NCI-H2107 treated with DMSO at 0.1 percent for 48 hours (cell line): Measurements from ENCODE around the gene EXOSC10.

ENCODE experiments used
- DNase-seq: peaks from one replicate; lab custom pipeline; 2025; ENCODE audit not compliant: unreplicated experiment; lab: John Stamatoyannopoulos, UW

Gene EXOSC10

DNA sequence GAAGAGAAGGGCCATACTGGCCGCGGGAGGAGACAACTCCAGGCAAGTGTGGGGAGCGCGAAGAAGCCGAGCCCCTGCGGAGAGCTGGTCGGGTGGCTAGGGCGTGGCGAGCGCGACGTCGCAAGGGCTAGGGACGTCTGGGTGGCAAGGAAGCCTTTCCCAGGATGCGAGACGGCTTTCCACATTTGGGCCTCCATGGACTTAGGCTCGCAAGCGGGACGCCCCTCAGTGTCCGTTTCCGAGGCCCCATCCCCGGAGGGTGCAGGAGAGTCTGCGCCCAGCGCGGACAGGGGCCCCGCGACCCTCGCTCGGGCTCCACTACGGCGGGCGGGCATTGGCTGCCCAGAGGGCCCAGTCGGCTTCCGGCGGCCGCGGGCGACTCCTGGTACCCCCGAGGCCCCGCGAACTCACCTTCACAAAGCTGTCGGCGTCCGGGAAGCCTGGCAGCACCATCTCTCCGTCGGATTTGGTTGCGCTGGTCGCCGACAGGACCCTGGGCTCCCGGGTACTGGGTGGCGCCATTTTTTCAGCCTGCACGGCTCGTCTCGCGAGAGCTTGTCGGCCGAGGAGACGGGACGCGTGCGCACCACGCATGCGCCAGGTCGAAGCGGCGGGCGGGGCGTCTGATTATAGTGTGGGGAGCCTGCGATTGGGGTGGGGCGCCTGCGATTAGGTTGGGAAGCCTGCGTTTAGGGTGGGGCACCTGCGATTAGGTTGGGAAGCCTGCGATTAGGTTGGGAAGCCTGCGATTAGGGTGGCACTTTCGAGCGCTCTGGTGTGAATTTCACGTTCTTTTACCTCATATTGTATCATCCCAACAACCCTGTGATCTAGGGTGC lies at the start of gene EXOSC10:
TSS of gene EXOSC10 (minus strand) at position 560 of the 839 bp plus-strand sequence. CDS start at position 522, 38 bp downstream.
- DNase-seq: peak; percentile 52

- no peak for DNase-seq
These were observed 47.6 kb upstream of the EXOSC10 start for GRCh38 chr1:11147197-11147770.

DNA sequence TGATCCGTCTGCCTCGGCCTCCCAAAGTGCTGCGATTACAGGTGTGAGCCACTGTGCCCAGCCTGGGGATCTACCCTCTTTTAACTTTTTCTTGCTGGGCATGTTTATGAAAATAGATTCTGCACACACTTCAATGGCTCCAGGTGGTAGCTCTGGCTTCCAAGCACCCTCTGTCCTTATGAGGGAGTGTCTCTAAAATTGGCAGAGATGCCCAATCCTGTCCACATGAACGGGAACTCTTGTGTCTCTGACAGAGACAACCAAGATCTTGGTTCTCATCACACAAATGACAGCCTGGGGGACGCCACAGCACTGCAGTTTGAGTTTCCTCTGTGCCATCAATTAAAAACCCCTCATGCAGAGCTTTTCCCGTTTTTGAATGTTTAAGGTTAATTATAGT lies 46.1 kb upstream of the EXOSC10 start:
- DNase-seq: no peak

GRCh38 chr1:11144570-11145256 lies 45.0 kb upstream of the EXOSC10 start:
- no peak for DNase-seq

DNA sequence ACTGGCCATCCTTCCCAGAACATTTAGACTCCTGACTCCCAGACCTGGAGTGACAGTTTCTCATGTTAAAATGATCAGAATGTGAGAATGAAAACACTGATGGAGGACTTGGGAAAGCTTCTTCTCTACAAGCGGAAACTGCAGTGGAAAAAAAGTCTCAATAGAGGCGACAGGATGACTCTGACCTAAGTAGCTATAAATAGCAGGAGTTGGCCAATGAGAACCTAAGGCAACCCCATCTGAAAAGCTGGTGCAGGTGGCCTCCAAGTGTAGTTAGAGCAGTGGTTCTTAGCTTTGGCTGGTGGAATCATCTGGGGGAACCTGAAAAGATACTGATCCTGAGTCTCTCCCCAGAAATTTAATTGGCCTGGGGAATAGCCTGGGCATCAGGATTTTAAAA lies 44.2 kb upstream of the EXOSC10 start:
- no peak for DNase-seq

- no peak for DNase-seq
These were observed 43.7 kb upstream of the EXOSC10 start for GRCh38 chr1:11143401-11143800.

GRCh38 chr1:11142618-11143391 lies 43.1 kb upstream of the EXOSC10 start:
- no peak for DNase-seq

DNA sequence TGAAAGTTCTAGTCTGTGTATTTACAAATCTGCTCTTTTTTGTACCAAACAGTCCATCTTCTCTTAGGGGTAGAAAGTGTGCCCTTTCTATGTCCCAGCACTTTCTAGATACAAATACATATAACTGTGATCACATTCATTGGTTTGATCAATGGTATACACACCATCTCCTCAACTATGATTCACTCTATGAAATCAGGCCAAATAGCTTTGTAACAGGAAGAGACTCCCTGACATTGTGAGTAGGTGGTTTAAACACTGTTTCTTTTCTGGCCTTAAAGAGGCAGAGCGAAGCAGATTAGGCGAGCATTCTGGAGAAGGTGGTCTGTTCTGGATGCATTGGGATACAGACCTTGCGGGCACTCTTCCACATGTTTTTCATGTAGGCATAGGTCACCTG lies 39.3 kb upstream of the EXOSC10 start:
- no peak for DNase-seq

DNA sequence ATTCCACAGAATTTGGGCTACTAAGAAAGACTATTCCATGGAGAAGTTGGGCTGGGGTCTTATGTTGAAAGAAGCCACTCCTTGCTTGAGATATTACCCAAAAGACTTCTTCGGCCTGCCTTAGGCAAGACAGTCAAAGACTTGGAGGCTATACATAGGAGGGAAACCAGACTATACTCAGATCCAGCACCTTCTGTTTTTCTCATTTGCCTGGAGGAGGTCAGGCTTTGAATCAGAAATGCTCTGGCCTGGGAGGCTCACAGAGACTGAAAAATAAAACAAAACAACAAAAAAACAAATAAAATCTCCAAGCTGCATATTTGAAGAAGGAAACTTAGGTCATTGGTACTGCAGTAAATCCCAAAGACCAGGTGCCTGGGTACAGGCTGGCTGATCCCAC lies 38.4 kb upstream of the EXOSC10 start:
- no peak for DNase-seq

- DNase-seq: no peak
These were observed 35.2 kb upstream of the EXOSC10 start for GRCh38 chr1:11134898-11135266.

DNA sequence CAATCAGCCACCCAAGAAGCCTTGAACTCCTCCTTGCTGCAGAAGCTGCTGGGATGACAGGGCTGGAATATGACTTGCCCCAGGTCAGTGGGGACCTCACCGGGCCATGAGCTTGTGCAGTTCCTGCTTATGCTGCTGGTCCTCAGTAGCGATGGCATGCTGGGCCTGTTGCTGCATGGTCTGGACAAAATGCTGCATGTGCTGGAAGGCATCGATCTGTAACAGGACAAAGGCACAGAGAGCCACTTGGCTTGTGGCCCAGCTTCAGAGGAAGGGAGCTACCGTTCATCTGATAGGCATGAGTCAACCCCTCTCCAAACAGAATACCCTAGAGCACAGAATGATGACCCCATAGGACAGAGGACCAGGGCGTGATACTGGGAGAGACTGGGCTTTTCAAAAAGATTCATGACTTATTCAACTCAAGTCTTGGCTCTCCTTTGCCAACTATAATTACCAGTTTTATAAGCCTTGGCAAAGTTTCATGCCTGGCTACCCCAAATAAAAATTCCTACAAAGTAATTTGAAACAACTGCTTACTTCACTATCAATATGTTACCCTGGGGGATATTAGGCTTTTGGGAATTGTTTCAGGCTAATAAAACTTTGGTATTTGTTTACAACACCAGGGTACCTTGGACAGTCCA lies 34.7 kb upstream of the EXOSC10 start:
- no peak for DNase-seq

- DNase-seq: no peak
These were observed 33.1 kb upstream of the EXOSC10 start for GRCh38 chr1:11132563-11133293.

DNA sequence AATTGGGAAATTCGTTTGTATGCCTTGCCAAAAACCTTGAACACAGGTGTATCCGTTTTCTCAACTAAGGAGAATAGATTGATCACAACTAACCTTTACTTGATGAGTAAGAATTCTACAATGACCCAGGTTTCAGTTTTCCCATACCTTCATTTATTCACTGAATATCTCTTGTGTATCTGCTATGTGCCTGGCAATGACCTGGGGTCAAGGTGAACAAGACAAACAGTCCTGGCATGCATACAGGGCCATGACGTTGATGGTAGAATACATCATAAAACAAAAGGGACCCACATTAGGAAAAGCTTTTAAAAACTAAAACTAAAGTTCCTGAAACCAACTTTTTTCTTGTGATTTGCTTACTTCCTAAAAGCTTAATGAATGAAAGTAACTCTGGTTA lies 32.1 kb upstream of the EXOSC10 start:
- DNase-seq: no peak

GRCh38 chr1:11130406-11130805 lies 30.7 kb upstream of the EXOSC10 start:
- no peak for DNase-seq

GRCh38 chr1:11129649-11130390 lies 30.2 kb upstream of the EXOSC10 start:
- no peak for DNase-seq

DNA sequence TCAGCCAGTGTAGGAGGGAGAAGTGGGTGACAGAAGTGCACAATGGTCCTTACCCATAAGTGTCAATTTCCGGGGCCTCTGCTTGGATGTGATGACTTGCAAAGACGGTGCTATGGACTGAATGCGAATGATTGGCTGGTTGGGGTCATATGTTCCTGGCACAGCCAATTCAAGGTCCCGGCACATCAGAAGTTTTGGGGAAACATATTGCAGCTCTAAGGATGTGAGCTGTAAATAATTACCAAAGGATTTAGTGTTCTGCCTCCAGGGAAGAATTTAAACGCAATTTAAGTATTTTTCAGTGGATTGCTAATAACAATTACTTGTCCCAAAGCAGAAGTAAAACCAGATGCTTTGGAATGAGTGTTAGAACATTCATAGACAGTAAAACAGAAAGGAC lies 26.9 kb upstream of the EXOSC10 start:
- no peak for DNase-seq

- no peak for DNase-seq
These were observed 26.3 kb upstream of the EXOSC10 start for GRCh38 chr1:11125931-11126330.

- DNase-seq: no peak
These were observed 25.3 kb upstream of the EXOSC10 start for GRCh38 chr1:11124965-11125364.

DNA sequence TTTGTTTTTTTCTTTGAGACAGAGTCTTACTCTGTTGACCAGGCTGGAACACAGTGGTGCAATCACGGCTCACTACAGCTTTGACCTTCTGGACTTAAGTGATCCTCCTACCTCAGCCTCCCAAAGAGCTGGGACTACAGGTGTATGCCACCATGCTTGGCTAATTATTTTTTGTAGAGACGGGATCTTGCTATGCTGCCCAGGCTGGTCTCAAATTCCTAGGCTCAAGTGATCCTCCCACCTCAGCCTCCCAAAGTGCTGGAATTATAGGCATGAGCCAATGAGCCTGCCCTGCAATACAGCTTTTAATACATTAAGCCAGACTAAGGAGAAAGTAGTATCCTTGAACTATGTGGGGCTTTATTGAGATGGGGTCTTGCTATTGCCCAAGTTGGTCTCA lies 16.6 kb upstream of the EXOSC10 start:
- DNase-seq: no peak

DNA sequence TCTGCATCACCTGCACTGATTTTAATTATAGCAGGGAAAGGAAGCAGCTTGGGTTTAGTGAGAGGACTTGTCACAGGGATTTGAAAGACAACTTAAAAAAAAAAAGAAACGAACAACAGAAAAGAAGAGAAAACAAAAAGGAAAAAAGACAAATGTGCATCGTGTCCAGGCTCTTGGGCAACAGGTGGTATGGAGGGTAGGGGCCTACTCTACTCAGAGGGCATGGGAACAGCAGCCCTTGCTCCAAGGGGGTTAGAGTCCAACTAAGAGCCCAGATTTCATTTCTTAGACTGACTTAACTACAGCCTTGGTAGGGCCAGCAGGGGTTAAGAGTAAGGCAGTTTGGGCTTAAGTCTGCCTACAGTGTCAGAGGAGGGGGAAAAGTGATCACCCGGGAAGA lies 15.3 kb upstream of the EXOSC10 start:
- no peak for DNase-seq
